ENCODE data around the gene ELOVL5.

ELOVL5 gene

GRCh38 chr6:53273370-53273769 lies 75.4 kb downstream of the ELOVL5 start:
- no peak for DNase-seq (ENCODE audit: low read depth in 2 of 2)

GRCh38 chr6:53269827-53270226 lies 78.9 kb downstream of the ELOVL5 start:
- DNase-seq (ENCODE audit: low read depth in 2 of 2) = no peak

DNA sequence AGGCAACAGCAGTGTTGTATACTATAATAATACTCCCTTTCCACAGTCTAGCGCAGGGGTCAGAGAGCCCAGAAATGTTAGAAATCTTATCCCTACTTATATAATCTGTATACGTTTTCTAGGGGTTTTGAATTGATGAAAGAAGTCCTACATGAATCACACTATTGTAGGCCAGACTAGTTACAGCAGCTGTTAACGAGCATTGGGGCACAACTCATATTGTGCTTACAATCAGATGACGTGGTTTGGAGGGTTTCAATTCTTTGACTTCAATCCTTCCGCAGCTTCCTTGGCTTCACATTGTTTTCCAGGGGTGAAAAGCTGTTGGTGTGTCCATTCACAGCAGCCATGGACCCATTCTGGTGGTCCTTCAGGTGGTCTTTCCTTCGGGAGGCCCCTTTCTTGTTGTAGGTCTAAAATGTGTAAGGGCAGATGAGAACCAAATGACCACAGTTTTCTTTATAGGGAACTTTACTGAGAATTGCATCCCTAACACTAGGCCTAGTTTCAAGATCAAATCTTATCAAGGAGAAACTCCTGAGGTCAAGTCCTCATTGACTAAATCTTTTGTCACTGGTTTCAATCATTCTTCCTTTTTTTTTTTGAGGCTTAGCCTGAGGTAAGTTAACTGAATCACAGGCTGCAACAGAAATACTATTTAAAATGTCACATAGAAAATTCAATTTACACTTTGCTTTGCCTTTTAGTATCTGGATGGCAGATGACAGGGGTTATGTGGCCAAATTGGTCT lies 79.7 kb downstream of the ELOVL5 start:
- no peak for DNase-seq (ENCODE audit: low read depth in 2 of 2)

GRCh38 chr6:53266553-53267090 lies 82.1 kb downstream of the ELOVL5 start:
- no peak for DNase-seq (ENCODE audit: low read depth in 2 of 2)

- DNase-seq (ENCODE audit: low read depth in 2 of 2) = no peak
Measured at GRCh38 chr6:53264915-53265607, 83.7 kb downstream of the ELOVL5 start.

GRCh38 chr6:53264337-53264736 lies 84.4 kb downstream of the ELOVL5 start:
- DNase-seq (ENCODE audit: low read depth in 2 of 2) = no peak

DNA sequence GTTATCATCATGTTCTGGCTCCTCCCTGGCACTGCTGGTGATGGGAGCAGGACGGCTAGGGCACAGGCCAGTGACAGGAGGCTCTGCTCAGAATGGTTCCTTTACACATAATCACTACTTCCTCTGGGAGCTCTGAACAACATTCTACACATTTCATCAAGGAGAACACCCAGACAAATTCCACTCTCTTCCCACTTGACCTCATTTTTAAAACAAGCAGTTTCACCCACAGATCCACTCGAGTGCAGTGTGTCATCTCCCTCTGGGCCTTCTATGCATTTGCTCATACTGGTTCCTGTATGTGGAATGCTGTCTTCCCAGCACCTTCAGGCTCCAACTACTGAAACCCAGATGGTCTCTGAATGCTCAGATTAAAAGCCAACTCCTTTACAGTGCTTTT lies 84.8 kb downstream of the ELOVL5 start:
- no peak for DNase-seq (ENCODE audit: low read depth in 2 of 2)

- no peak for DNase-seq (ENCODE audit: low read depth in 2 of 2)
Measured at GRCh38 chr6:53259860-53260580, 88.7 kb downstream of the ELOVL5 start.

- DNase-seq (ENCODE audit: low read depth in 2 of 2) = no peak
Measured at GRCh38 chr6:53258774-53259155, 90.0 kb downstream of the ELOVL5 start.

GRCh38 chr6:53258076-53258773 lies 90.5 kb downstream of the ELOVL5 start:
- DNase-seq (ENCODE audit: low read depth in 2 of 2) = no peak

DNA sequence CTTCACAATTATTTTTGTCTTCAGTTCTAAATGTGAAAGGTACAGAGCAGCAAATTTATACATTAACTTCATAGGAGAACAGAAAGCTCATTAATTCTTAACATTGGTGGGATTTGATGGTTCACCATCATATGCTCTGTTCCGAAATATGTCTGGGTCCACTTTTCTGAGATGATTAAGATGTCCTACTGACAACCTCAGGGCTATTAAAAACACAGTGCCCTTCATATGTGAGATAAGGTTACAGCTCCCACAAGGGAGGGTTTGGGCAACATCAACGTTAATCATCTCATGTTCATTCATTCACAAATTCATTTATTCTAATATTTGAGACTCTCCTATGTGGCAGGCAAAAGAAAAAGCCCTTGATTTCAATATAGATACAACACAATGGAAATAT lies 91.2 kb downstream of the ELOVL5 start:
- no peak for DNase-seq (ENCODE audit: low read depth in 2 of 2)

DNA sequence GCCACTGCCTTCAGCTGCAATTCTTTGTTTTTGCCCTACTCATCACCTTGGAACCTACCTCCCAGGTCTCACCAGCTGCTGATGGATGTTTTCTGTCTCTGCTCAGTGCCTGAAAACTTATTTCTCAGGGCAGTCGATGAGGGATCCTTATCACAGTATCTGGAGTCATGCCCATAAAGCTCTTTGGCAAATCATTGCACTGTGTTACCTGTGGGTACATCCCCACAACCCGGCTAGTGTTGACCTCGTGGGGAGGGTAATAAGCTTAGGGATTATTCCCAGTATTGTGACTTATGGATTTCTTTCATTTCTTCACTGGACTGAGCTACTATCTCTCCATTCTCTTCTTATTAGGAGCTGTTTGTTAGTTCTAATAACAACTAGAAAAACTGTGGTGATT lies 91.7 kb downstream of the ELOVL5 start:
- no peak for DNase-seq (ENCODE audit: low read depth in 2 of 2)

DNA sequence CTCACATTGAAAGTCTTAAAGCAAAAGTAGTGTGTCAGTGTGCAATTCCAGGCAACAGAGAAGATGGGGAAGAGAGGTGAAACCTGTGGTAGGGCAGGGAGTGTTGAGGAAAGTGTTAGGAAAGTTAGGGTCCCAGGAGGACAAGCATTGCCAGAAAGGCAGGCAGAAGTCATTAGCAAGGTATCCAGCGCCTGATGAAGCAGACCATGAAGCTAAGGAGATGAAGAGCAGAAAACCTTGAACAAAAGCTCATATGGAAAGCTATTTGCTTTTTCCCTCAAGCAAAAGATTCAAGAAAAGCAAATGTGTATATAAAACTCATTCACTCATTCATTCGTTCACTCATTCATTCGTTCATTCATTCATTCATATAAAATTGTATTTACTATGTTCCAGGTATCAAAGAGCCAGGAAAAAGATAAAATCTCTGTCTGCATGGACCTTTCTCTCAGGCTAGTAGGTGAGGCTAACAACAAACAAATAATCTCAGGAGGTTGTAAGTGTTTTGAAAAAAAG lies 96.5 kb downstream of the ELOVL5 start:
- no peak for DNase-seq (ENCODE audit: low read depth in 2 of 2)

GRCh38 chr6:53251033-53251672 lies 97.6 kb downstream of the ELOVL5 start:
- no peak for DNase-seq (ENCODE audit: low read depth in 2 of 2)

- no peak for DNase-seq (ENCODE audit: low read depth in 2 of 2)
Measured at GRCh38 chr6:53250176-53251032, 98.3 kb downstream of the ELOVL5 start.

GRCh38 chr6:53246924-53247323 lies 101.8 kb downstream of the ELOVL5 start:
- no peak for DNase-seq (ENCODE audit: low read depth in 2 of 2)

DNA sequence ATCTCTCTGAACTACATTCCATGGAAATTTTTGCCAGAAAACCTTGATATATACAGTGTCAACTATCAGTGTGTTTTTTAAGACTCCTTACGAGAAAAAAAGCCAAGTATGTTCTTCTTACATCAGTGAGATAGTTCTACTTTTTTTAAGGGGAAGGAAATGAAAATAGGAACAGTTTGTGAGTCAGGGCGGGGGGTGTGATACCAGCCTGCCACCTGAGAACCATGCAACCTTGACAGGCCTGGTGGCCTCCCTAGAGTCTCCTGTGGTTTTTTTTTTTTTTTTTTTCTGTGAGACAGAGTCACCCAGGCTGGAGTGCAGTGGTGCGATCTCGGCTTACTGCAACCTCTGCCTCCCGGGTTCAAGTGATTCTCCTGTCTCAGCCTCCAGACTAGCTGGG lies 103.8 kb downstream of the ELOVL5 start:
- DNase-seq (ENCODE audit: low read depth in 2 of 2) = no peak

GRCh38 chr6:53244399-53244931 lies 104.3 kb downstream of the ELOVL5 start:
- DNase-seq (ENCODE audit: low read depth in 2 of 2) = no peak

DNA sequence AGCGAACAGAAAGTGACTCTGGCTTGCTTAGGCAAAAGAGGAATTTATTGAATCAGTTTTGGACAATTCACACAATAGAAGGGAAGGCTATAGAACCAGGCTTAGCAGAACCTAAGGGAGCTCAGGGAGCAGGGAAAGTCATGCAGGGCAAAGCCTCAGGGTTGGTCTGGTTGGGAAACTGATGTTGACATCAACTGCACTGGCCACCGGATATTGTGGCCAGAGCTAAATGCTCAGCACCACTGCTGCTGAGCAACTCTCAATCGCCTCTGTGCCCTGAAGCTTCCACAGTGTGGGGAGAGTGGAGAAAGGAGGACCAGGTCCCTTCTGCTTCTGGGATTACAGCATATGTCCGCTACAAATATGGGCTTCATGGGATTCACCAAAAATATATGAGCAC lies 106.8 kb downstream of the ELOVL5 start:
- DNase-seq (ENCODE audit: low read depth in 2 of 2) = no peak

DNA sequence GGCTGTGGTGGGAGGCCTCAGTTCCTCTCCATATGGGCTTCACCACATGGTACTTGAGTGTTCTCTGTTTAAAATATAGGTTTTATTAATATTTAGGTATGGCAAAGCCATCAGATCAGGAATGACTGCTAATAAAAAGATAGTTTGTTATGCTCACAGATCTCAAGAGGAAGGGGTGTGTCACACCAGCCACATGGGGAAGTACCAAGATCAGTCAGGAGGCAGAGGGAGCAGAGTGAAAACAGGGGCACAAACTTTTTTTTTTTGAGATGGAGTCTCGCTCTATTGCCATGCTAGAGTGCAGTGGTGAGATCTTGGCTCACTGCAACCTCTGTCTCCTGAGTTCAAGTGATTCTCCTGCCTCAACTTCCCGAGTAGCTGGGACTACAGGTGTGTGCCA lies 108.0 kb downstream of the ELOVL5 start:
- DNase-seq (ENCODE audit: low read depth in 2 of 2) = no peak
